Kasumi-1 (cell line): ENCODE results near the gene EVI2B.
"Not testable (repeated sequence)": the region's sequence is repeated elsewhere in the genome, so short reads cannot be mapped to it uniquely, and the experiment has no call there.

Experiments
- DNase-seq, 2 experiments: peaks; one replicate each; lab custom pipeline; 2025; lab: John Stamatoyannopoulos, UW

Gene EVI2B, protein sequence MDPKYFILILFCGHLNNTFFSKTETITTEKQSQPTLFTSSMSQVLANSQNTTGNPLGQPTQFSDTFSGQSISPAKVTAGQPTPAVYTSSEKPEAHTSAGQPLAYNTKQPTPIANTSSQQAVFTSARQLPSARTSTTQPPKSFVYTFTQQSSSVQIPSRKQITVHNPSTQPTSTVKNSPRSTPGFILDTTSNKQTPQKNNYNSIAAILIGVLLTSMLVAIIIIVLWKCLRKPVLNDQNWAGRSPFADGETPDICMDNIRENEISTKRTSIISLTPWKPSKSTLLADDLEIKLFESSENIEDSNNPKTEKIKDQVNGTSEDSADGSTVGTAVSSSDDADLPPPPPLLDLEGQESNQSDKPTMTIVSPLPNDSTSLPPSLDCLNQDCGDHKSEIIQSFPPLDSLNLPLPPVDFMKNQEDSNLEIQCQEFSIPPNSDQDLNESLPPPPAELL

DNA sequence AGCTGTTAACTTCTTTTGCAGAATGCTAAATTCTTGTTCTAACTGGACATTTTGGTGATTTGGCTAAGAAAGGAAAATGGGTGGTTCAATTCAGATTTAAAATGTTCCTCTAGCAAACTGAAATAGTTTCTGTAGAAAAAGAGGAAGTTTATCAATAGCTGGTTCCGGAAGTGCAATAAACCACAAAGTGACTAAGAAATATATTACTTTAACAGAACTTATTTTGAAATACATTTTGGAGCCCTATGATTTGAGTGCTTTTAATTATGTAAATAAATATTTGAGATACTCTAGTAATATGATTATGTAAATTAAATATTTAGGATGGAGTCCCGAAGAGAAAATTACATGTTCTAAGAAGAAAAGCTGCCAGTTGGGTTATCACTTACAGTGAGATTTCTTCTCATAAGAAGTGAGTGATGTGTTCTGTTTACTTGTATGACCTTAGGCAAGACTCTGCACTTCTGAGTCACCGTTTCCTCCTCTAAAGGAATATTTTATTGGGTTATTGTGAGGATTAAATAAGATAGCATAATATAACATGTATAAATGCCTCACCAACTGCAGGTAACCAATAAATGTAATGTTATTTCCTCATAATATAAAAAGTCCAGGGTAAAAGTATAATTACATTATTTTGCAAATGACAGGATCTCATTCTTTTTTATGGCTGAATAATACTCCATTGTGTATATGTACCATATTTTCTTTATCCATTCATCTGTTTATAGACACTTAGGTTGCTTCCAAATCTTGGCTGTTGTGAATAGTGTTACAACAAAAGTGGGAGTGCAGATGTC is at the start of gene EVI2B:
Gene EVI2B, minus strand, starts transcription at position 73 of the 800 bp plus-strand sequence. CDS start 8,445 bp downstream, outside the sequence.
- peak; percentile 96 to 97 for DNase-seq

DNA sequence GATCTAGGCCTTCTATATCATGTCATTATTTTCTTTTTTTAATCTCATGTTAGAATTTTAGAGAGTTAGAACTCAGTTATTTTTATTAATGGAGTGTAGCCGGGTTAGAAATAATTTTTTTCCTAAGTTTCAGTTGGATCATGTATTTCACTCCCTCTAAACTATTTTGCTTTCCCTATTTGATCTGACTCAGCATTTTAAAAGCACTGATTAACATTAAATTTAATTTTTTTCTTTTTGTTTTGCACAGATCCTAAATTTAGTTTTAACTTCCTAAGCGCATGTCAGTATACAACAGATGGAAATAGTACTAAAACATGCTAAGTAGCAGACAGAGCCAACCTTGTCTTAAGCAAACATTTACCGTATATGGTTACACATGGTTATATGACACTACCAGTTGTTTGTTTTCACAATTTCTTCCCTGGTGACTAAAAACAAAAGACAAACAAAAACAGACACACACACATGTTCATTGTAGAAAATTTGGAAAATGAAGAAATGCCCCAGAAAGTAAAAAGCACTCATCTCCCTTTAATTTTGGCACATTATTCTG is 44.1 kb upstream of the EVI2B start:
- DNase-seq = no peak

DNA sequence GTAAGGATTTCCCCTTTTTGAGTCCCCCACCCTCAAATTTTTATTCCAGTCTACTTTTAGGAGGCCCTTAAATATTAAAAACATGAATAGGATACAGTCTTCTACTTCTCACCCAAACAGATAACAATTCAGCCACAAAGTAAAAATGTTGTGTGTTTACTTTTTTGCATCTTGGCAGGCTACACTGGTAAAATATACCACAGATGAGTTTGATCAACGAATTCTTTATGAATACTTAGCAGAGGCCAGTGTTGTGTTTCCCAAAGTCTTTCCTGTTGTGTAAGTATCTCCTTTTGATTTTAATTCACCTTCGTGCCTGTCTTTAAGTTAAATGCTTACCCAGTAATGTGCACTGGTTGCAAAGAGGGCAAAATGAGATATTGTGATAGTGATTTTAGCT is 43.2 kb upstream of the EVI2B start:
- DNase-seq = no peak

DNA sequence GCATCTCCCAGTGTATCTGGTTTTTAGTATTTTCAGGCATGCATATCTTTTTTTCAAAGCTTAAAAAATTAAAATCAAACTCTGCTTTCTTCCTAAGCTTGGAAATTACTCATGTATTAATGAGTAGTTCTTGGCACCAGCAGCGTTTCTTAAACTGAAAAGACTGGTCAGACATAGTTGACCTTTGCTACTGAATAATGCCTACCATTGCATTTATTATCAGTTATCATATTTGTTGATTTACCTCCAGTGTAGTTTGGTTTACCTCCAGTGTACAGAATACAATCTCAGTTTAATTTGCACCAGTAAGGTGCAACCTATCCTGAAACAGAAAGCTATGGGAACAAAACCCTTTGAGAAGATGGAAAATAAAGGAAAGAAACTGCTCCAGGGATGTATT is 42.1 kb upstream of the EVI2B start:
- no peak for DNase-seq

DNA sequence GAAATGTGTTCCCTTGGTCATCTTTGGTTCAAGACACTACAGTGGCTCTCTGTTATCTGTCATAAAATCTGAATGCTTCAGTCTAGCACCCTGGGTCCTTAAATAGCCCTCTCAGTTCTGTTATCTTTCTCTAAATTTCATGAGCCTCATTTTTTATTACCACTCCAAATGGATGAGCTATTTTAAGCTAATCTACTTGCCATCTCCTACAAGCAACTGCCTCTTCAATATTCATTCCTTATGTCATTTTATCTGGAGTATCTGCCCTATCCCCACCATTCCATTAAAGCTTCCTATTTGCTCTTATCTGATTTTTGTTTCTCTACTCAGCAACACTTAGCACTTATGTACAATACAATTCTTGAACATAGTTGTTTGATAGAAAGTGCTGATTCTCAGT is 35.6 kb upstream of the EVI2B start:
- DNase-seq = no peak

DNA sequence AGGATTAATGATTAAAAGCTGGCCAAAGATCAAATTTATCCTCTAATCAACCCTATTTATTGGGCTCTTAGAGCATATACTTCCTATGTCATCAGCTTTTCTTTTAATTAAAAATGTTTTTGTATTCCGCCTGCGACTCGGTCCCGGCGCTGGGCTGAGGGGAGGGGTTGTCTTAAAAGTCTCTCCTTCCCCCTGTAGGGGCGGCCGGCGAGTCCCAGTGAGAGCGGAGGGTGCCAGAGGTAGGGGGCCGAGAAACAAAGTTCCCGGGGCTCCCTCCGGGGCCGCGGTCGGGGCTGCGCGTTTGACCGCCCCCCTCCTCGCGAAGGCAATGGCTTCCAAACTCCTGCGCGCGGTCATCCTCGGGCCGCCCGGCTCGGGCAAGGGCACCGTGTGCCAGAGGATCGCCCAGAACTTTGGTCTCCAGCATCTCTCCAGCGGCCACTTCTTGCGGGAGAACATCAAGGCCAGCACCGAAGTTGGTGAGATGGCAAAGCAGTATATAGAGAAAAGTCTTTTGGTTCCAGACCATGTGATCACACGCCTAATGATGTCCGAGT is 31.4 kb upstream of the EVI2B start:
- DNase-seq = not testable (repeated sequence)

DNA sequence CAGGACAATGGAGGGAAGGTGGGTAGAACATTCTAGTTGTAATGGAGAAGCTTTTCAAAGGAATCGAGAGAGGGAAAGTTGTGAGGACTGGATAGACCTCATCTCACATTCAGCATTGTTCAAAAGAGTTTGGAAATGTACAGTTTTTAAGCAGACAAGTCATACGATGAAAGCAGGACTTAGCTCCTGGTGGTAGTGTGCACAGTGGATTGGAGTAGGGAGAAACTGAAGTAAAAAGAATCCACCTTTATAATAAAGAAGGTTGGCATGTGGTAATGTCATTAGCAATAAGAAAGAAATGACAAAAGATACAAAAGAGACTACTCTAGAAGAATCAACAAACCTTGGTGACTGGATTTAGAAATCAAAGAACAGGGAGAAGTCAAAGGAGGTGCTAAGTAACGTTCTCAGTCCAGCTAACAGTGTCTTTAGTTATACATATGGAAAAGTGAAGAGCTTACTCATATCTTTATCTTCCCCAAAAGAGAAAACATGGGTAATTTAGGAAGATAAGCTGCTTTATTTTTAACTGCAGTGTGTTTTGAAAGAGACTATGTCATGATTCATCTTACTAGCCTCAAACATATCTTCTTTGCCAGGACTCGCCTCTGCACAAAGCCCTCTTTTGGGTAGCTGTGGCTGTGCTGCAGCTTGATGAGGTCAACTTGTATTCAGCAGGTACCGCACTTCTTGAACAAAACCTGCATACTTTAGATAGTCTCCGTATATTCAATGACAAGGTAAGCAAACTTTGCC is 26.2 kb upstream of the EVI2B start:
- DNase-seq = no peak

DNA sequence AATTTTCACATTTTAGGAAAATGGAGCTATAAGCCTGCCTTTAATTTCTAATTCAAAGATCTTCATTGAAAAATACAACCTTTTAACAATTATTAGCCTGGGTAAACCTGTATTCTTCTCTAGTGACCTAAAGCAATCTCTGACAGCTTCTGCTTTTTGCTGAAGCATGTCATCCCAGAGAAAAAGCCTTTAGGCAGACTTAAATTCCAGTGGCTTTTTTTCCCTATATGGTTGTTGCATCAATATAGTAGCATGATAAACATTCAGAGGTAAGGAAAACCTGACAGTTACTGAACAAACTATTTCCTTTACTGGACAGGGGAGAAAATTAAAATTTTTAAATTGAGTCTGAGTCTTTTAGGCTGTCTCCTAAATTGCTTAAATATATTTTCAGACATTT is 15.4 kb upstream of the EVI2B start:
- no peak for DNase-seq

DNA sequence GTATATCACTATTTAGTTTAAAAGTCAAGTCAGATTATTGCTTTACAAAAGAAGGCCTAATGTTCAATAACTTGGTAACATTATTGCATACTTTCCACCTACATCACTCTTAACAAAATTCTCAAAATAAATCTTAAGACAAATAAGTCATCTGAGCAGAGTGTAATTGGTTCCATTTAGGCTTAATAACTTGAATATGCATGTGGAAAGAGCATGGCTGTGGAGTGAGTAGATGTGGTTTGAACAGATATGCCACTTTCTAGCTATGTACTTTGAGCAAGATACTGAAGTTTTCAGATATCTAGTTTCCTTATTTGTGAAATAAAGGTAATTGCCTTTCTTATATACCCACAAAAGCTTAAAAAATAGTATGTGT is 14.3 kb upstream of the EVI2B start:
- no peak for DNase-seq

DNA sequence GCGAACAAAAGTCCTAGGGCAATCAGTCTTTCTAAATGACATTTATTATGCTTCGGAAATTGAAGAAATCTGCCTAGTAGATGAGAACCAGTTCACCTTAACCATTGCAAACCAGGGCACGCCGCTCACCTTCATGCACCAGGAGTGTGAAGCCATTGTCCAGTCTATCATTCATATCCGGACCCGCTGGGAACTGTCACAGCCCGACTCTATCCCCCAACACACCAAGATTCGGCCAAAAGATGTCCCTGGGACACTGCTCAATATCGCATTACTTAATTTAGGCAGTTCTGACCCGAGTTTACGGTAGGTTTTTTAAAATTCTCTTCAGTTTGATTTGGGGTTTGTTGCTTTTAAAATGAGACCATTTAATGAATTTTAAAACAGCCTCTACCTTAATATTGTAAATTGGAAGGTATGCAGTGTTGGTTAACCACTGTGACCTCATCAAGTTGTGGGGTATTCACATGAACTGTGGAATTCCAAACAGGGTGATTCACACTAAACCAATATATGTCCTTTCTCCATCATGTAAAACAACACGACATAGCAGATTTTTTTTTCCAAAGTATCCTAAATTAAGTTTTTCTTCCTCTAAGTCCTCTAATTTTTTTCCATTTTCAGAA is 13.8 kb upstream of the EVI2B start:
- no peak for DNase-seq

DNA sequence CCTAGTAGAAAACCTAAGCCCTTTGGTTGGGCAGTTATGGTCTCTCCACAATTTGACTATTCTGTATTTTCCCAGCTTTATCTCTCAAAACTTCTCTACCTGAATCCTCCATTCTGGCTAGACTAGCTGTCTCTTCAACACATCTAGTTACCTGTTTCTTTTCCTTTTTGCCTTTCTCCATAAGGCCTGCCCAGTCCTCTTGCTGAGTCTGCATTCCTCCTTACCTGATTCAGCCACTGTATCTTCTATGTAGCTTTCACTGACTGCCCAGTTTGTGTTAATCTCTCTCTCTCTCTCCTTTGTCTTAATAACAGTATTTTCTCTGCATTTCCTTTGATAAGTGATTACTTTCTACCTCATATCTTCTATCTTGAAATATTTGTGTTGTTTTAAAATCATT is 9.7 kb upstream of the EVI2B start:
- DNase-seq = no peak

DNA sequence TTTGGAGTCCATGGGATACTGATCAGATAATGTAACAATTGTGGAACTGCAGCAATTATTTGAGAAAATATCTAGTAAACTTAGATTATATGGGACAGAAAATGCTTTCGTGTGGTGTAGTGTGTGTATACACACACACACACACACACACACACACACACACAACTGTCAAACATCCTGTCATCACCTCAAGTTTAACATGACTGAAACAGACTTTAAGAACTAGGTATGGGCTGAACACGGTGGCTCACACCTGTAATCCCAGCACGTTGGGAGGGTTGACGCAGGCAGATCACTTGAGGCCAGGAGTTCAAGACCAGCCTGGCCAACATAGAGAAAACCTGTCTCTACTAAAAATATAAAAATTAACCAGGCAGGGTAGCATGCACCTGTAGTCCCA is 8.1 kb upstream of the EVI2B start:
- DNase-seq = no peak

DNA sequence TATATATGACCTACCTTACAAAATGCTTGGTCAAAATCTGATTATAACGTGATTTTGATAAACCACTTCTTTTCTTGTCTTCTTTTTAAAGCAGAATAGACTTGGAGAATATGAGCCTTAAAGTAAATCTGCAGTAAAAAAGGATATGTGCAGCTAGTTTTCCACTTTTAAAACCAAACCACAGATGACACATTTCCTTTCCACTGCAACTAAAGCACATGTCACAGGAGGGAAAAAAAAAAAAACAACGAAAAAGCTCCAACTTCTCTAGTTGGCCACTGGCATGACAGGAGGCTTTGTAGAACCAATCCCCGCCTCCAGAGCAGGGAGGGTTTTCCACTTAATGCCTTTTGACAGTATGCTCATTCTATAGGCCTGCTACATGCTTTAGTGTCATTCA is 7.6 kb upstream of the EVI2B start, which contains the start of gene EVI2A:
Gene EVI2A, minus strand, starts transcription at position 142 of the 400 bp plus-strand sequence. CDS start 2,609 bp downstream, outside the sequence.
- peak; percentile 95 to 98 for DNase-seq

DNA sequence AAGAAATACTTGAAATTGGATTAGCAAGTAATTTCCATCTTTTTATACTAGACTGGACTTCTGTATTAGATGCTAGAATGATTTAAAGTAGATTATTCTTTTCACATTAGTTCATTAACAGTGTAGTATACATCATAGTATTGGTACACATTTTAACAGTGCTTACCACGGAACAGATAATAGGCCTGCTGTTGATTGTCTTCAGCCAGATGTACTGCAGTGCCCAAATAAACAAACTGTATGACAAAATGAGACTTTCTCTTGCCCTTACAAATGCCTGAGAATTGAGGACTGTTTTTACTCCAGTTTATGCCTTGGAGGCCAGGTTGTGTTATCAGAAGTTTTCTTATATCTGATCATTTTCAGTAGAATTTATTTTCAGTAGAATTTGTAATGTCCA is 6.9 kb upstream of the EVI2B start:
- peak; percentile 18 to 32 for DNase-seq

DNA sequence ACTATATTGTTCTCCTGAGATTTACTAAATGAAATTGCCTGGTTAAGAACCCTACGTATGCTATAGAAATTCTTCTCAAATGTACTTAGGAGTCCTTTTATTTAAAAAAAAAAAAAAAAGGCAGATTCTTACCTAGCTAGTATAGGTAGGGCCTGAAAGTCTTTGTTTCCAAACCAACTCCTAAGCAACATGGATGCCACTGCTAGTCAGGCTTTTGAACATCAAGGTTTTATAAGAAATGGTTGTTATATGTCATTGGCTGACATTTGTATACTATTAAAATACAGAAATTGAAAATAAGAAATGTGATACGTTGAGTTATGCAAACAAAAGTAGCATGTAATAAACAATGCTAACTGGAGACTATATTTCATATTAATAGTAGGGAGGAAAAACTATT is 6.4 kb upstream of the EVI2B start:
- peak; percentile 30 to 52 for DNase-seq

DNA sequence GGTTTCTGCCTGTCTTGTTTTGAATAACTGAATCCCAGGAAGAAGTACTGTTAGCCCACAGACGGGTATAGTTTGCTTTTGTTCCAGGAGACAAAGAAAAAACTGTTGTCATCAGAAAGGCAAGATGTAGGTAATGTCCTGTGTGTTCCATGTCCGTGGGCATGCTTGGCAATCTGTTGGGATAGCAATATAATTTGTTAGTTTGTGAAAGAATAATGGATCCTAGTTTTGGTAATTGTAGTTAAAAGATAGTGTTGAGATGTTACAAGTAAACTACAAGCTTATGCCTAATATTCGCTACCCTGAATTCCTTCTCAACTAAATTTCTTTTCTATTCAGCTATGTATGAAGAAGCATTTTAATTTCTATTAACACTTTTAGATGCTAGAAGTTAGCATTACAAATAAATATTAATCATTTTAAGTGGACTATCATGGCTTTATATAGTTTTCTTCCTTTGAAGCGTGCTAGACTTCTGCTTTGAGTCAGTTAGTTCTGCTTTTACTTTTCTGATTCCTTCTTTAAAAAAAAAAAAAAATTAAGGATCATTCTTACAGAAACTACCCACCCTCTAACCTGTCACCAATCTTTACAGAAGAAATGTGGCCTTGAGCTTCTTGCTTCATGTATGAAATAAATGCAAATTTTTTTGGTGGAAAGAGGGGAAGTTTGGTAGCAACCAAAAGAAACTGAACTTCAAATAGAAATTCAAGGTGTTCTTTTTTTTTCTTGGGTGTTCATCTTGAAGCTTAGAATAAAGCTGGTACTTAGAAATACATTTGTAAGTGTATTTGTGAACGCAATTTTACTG is 5.2 kb upstream of the EVI2B start:
- DNase-seq = peak; percentile 52 to 76

DNA sequence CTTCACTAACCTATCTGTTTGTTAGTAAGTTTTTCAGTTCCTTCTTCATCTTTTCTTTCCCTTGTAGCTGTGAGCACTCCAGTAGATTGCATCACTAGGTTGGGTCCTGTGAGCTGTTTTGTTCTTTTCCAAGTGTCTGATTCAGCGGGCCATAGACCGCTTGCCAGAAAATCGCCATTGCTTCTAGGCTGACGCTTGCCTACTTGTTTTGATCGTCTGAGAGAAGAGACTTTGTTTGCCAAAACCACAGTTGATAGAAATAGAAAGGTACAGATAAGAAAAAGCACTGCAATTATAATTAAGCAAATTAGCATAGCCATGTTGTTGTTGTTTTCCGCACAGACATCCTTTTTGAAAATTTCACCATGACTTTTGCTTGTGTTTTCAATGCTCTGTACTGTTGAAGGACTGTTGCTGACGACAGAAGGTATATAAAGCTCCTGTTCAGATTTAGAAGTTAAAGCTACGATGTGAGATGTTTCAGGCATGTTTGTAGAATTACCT is 4.5 kb upstream of the EVI2B start:
- peak; percentile 54 to 60 for DNase-seq

DNA sequence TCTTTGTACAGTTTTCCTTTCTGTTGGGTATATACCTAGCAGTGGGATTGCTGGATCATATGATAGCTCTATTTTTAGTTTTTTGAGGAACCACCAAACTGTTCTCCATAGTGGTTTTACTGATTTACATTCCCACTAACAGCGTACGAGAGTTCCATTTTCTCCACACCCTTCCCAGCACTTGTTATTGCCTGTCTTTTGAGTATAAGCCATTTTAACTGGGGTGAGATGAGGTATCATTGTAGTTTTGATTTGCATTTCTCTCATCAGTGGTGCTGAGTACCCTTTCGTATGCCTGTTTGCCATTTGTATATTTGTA is 887 bp upstream of the EVI2B start:
- no peak for DNase-seq

DNA sequence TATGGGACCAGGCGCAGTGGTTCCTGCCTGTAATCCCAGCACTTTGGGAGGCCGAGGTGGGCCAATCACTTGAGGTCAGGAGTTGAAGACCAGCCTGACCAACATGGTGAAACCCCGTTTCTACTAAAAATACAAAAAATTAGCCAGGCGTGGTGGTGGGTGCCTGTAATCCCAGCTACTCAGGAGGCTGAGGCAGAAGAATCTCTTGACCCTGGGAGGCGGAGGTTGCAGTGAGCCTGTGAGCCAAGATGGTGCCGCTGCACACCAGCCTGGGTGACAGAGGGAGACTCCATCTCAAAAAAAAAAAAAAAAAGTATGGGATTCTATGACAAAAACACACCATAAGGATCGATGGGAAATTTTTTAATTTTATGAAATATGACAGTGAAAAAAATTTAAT is 1.6 kb downstream of the EVI2B start:
- not testable (repeated sequence) for DNase-seq

DNA sequence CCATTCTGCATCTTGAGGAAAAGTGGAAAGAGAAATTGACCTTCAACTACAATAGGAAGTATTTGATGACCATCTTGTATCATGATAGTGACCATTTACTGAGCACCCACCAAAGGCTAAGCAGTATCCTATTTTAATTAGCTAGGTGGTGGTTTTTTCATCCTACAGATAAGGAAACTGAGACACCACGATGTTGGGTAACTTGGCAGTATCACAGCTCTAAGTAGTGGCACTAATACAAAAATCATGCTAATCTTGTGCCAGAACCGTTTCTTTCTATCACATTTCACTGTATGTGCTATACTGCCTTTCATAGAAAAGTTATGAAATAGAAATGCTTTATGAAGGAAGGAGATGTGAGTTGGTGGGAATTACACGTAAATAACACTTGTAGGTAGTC is 2.3 kb downstream of the EVI2B start:
- DNase-seq = no peak
